Measurements from ENCODE around the gene GPR132. TPM values are rescaled to one million over a fixed set of nuclear protein-coding genes. Genes with fewer than 3 reads are reported as not detected.
A peak's percentile ranks its signal among the peaks of the same experiment; 100 is the strongest.

The GPR132 gene
- total RNA-seq, 1 experiment from 2014 or later: 0.08 TPM

GRCh38 chr14:105013150-105013785 lies 52.0 kb downstream of the GPR132 start:
- ChIA-PET POLR2A (interaction anchor here (0.6 to 0.7 kb wide), 2 partner anchors 45 to 398 kb away, joined by 3 to 7 read pairs; no protein-coding TSS in a partner anchor), CTCF (interaction anchor here (0.6 to 1.3 kb wide), 5 partner anchors 24 to 1687 kb away, joined by 3 to 13 read pairs (median 3); no protein-coding TSS in a partner anchor)
- Histone ChIP-seq H3K9me3 (ENCODE audit: control insufficient read depth, insufficient read depth, low read depth, low read length) (no peaks in the 10 kb centered on the region), H3K27me3 (ENCODE audit: control insufficient read depth, insufficient read depth, low read length) (no peaks in the 10 kb centered on the region), H3K27ac (ENCODE audit: low read length) (peak overlapping the region; percentile 71), H3K4me1 (ENCODE audit: control insufficient read depth, insufficient read depth, low read length) (peaks cover 57% of the 10 kb centered on the region), H3K36me3 (ENCODE audit: control insufficient read depth, insufficient read depth, low read length) (peaks cover 9% of the 10 kb centered on the region; the same call in 1 of the 2 replicates), H3K4me3 (ENCODE audit: low read depth in 2 of 2, low read length in 2 of 2) (no peak overlapping the region)
- BruUV-seq (replicated peaks): no TSS peak
- TF ChIP-seq POLR2AphosphoS5 (IDR thresholded peaks at IDR 0.05; ENCODE audit: low read depth, low read length) (no peak), TCF7L2 (IDR thresholded peaks at IDR 0.05; ENCODE audit: low read depth, low read length) (no peak), SIN3A (IDR thresholded peaks at IDR 0.05; ENCODE audit: borderline replicate concordance, insufficient read depth, low read depth, low read length) (no peak), CTCF (IDR thresholded peaks at IDR 0.05) (no peak), REST (IDR thresholded peaks at IDR 0.05; ENCODE audit: insufficient read depth in 1 of 2, low read depth in 2 of 2, low read length in 1 of 2) (no peak)
- ATAC-seq (no peak), DNase-seq (ENCODE audit: low read depth, low spot score) (no peak)
- in situ Hi-C loops (cut with HindIII; ENCODE audit: low pct_unique_long_range_greater_than_20kb, low sequenced_read_pairs) (no loop called here), intact Hi-C loops (cut with micrococcal nuclease; ENCODE audit: unreplicated experiment) (loop anchor here (2.0 kb wide), 1 partner anchor 32 kb away; no protein-coding TSS in a partner anchor)

GRCh38 chr14:105012171-105012985 lies 52.9 kb downstream of the GPR132 start:
- ChIA-PET POLR2A (no interaction called here), CTCF (interaction anchor here (0.6 to 1.3 kb wide), 4 partner anchors 25 to 1686 kb away, joined by 3 to 13 read pairs (median 4); no protein-coding TSS in a partner anchor)
- Histone ChIP-seq H3K4me3 (ENCODE audit: low read depth in 2 of 2, low read length in 2 of 2) (no peak overlapping the region), H3K9me3 (ENCODE audit: control insufficient read depth, insufficient read depth, low read depth, low read length) (no peaks in the 10 kb centered on the region), H3K27me3 (ENCODE audit: control insufficient read depth, insufficient read depth, low read length) (no peaks in the 10 kb centered on the region), H3K27ac (ENCODE audit: low read length) (peak overlapping the region; percentile 61), H3K4me1 (ENCODE audit: control insufficient read depth, insufficient read depth, low read length) (peaks cover 50% of the 10 kb centered on the region), H3K36me3 (ENCODE audit: control insufficient read depth, insufficient read depth, low read length) (peaks cover 9% of the 10 kb centered on the region; the same call in 1 of the 2 replicates)
- TF ChIP-seq SIN3A (IDR thresholded peaks at IDR 0.05; ENCODE audit: borderline replicate concordance, insufficient read depth, low read depth, low read length) (no peak), REST (IDR thresholded peaks at IDR 0.05; ENCODE audit: insufficient read depth in 1 of 2, low read depth in 2 of 2, low read length in 1 of 2) (no peak), POLR2AphosphoS5 (IDR thresholded peaks at IDR 0.05; ENCODE audit: low read depth, low read length) (0 out of 2 replicates have a peak, but pooled peaks have one; percentile 25), CTCF (IDR thresholded peaks at IDR 0.05) (peak; percentile 86), TCF7L2 (IDR thresholded peaks at IDR 0.05; ENCODE audit: low read depth, low read length) (no peak)
- no TSS peak for BruUV-seq (replicated peaks)
- intact Hi-C loops (cut with micrococcal nuclease; ENCODE audit: unreplicated experiment): loop anchor here (2.0 kb wide), 1 partner anchor 32 kb away; no protein-coding TSS in a partner anchor
- peak; percentile 76 for ATAC-seq
- in situ Hi-C loops (cut with HindIII; ENCODE audit: low pct_unique_long_range_greater_than_20kb, low sequenced_read_pairs): no loop called here
- DNase-seq (ENCODE audit: low read depth, low spot score): no peak
